GM18873 (cell line): Measurements from ENCODE around the gene COPA.
"Not testable (repeated sequence)": the region's sequence is repeated elsewhere in the genome, so short reads cannot be mapped to it uniquely, and the experiment has no call there.

ENCODE experiments used
- ATAC-seq: cut with Tn5 transposase; IDR thresholded peaks from one replicate; pipeline ENCODE4 v1.9.1; 2021; ENCODE audit warnings: mild to moderate bottlenecking, moderate library complexity, moderate number of reproducible peaks; ENCODE audit not compliant: unreplicated experiment, low FRiP score

Gene COPA

DNA sequence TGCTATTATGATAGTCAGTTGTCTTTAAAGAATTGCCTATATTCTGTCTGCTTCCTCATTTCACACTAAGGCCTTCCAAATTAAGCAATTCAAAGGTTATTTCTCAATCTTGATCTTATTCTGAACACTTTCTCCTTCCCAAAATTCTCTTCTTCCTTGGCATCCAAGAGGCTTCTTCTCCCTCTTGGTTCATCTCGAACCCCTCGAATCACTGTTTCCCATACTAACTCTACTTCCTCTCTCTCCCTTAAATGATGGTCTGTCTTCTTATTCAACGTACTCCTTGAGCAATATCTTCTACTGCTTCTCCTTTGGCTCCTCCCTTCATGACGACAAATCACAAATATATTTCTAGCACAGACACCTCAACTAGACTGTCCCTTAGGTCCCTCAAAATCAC is 4.5 kb downstream of the COPA start:
- ATAC-seq, result no peak

GRCh38 chr1:160332516-160332915 is 10.5 kb downstream of the COPA start:
- no peak for ATAC-seq

GRCh38 chr1:160330119-160330518 is 12.9 kb downstream of the COPA start:
- ATAC-seq, result no peak

DNA sequence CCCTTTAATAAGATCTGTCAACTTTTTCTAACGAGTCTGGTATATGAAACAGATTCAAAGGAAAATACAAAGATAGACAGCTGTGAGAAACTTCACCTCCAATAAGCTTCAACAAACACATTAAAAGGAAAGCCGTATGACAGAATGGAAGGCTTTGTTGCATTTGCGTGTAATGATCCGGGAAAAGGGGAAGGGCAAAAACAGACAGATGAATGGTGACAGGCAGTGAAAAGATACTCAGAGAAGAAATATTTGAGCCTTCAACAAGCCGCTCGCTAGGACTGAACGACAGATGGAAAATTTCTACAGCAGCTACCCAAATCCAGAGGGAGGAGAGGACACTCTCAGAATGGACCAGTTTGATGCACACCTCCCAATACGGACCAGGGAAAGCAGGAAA is 14.9 kb downstream of the COPA start:
- no peak for ATAC-seq

GRCh38 chr1:160326418-160326817 is 16.6 kb downstream of the COPA start:
- ATAC-seq, result no peak

GRCh38 chr1:160325252-160325651 is 17.8 kb downstream of the COPA start:
- ATAC-seq, result no peak

GRCh38 chr1:160322831-160323230 is 20.2 kb downstream of the COPA start:
- no peak for ATAC-seq

GRCh38 chr1:160315359-160315758 is 27.7 kb downstream of the COPA start:
- no peak for ATAC-seq

DNA sequence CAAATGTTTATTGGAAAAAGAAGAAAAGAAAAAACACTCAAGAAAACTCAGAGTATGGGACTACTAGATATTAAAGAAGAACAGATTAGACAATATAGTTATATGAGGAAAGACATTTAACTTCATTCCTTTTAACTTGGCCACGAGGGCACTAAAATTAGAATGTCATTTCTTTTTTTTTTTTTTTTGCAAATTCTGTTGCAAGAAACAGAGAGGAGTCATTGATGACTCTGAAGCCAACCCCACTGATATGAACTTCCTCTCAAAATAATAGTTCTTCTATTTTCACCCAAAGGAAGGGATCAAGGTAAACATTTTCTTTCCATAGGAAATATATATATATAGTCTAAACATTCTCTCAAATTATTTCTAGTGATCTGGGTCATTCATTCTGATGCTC is 33.5 kb downstream of the COPA start:
- no peak for ATAC-seq

DNA sequence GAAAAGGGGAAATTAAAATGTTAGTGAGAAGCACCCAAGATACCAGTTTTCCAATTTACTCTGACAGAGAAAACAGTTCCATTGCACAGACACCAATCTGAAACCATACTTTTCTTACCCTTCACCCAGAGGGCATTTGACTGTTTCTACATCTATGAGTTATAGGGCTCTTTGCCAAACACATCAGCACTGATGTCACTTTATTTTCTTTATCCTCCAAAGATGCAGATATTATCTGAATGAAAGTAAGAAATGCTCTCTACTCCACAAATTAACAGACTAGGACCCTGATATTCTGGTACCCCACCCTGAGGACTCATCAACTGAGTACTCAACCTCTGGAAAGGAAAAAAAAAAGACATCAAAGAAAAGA is 33.9 kb downstream of the COPA start:
- no peak for ATAC-seq

DNA sequence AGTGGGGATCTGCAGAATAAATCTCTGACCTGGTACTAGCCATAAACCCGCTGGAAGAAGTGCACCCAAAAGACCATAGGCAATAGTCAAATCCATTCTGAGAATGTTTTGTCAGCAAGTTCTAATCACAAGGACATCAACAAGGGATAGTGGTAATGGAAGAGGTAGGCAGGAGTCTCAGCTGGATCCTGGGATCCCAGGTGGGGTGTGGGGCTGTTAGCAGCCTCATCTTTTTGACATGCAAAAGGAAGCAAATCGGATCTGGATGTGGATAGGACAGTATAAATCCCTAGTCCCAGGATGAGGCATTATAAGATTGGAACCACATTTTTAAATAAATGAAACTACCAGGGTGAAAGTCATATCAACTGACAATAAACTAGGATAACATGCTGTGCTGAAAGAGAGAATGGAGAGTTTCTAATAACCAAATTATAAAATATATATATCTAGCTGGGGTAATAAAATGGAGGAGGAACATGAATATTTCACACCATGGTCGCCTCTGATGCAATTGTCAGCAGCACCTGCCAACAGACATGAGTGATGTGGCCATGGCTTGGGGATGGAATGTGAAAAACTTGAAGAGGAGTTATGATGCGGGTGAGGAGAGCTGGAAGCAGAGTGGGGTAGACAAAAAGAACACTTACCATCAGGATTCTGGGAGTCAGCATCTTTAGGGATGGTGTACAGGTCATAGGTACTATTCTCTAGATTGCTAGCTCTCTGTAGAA is 34.4 kb downstream of the COPA start:
- ATAC-seq, result no peak

- ATAC-seq, result no peak
Observed at GRCh38 chr1:160307118-160307791, 35.8 kb downstream of the COPA start.

DNA sequence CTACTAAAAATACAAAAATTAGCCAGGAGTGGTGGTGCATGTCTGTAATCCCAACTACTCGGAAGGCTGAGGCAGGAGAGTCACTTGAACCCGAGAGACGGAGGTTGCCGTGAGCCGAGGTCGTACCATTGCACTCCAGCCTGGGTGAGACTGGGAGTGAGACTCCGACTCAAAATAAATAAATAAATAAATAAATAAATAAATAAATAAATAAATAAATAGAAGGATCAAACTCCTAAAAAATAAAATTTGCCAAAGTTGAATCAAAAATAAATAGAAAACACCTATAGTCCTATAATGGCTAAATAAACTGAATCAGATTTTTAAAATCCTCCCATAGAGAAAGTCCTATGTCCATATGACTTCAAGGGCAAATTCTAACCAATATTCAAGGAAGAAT is 42.9 kb downstream of the COPA start:
- ATAC-seq, result no peak

DNA sequence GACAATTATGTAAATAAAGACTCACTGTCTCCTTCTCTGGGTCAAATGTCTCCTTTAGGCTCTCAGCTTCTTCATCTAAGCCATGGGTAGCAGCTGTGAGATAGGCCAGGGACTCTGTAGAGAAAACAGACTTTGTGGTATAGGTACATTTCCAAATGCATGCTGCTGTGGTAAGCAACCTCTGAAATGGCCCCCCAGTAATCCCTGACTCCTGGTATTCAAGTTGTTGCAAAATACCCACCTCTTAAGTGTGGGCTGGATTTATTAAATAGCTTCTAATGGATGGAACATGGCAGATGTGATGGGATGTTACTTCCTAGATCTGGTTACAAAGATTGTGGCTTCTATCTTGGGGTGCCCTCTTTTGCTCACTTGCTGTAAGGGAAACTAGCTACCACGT is 47.0 kb downstream of the COPA start:
- no peak for ATAC-seq

DNA sequence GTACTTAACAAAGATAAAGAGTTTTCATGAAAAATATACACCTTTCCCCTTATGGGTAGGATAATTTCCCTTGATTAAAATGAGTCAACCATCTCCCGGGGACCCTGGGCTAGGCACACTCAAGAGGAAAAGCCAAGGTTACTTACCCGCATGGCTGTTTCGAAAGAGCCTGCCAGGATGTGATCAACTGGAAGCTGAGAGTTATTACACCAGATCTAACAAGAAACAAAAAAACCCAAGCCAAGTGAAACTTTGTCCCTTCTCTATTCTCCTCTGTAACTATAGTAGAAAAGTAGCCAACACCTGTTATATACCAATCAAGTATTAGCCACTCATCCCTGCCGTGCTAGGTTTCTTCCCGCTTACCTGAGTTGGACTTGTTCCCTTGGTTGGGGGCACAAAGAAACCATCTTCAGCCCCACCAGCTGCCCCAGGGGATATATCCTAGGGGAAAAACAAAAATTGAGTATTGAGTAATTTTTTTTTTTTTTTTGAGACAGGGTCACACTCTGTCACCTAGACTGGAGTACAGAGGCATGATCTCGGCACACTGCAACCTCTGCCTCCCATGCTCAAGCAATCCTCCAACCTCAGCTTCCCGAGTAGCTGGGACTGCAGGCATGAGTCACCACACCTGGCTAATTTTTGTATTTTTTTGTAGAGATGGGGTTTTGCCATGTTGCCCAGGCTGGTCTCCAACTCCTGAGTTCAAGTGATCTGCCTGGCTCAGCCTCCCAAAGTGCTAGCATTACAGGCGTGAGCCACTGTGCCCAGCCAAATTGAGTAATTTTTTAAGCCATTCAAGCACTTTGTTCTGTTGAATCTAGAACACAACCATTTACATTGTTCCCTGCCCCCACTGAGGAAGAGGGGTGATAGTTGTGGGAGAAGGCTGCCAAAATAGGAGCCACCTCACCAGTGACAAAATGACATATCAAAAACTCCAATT is 49.8 kb downstream of the COPA start:
- ATAC-seq, result no peak

DNA sequence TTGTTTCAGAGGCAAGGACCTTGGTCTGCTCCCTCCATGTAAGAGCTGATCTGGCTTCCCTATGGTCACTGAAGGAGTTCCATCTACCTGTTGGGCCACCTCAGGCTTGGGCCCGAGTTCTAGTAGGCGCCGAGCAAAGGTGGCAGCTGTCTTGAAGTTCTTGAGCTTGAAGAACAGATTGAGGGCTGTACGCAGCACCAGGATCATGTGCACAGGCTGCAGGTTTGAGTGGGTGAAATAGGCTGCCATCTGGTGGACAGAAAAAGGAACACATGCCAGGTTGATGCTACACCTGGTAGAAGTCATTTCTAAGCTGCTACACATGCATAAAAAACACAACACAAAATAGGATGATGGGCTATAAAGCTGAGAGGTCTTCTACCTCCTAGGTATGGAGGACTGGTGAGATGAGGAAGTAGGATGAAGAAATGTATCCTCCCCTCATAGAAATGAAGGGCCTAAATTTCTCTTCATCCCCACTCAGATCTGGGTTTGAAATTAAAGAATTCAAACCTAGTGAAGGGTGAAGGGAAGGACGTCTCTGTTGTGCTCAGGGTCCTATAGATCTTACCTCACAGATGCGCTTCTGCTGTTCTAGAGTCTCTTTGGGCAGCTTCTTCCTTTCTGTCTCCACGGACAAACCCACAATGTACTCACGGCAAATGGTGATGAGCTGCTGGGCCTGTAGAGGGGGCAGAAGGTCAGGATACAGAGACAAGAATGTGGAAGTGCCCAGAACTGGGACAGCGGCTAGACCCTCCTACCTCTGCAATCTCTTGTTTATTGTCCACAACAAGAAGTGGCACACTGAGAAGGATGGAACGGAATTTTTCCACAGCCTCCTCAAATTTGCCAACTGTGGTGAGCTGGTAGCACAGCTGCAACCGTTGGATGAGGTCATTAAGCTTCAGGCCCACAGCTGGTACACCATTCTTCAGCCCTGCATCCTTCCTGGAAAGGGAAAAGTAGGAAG is 51.5 kb downstream of the COPA start:
- ATAC-seq, result peak; percentile 54

DNA sequence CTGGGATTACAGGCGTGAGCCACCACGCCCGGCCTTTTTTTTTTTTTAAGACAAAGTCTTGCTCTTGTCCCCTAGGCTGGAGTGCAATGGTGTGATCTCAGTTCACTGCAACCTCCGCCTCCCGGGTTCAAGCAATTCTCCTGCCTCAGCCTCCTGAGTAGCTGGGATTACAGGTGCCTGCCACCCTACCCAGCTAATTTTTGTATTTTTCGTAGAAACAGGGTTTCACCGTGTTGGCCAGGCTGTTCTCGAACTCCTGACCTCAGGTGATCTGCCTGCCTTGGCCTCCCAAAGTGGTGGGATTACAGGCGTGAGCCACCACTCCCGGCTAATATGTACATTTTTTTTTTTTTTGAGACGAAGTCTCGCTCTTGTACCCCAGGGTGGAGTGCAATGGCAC is 55.3 kb downstream of the COPA start:
- ATAC-seq, result not testable (repeated sequence)

GRCh38 chr1:160285506-160285905 is 57.5 kb downstream of the COPA start:
- ATAC-seq, result no peak

DNA sequence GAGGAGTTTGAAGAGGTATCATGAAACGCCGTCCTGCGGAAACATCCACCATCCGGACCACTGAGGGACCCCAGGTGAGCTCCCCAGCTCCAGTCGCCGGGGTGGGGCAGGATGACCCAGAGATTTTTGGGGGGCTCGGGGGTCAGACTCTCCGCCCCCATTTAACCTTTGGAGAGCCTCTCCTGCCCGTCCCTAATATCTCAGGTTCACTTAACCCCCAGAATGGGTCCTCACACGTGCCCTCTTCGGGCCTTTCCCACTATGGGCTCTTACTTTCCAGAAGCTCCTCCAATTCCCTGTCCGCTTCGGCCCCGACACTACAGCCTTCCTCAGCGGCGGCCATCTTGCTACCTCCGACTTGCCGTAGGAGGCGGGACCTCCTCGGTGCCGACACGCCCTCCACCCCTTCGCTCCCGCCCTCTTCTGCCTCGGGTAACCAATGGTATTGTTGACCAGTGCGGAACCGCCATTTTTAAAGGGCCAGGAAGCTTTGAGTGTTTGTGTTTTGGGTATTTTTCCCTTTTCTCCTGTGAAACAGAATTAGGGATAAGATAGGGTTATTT is 58.2 kb downstream of the COPA start, which contains the start of gene PEX19:
Gene PEX19, minus strand, starts transcription at position 352 of the 563 bp plus-strand sequence. Its CDS starts 9 bp downstream, at position 343.
- ATAC-seq, result peak; percentile 84
